Prostate gland (tissue), 2 donors: Measurements from ENCODE around the gene KRT75.

Experiments used
- CTCF ChIP-seq, 4 experiments: fragments of 200-600 bp in 2 of 4; fragments of 450-650 bp in 2 of 4; sonication (generic) in 2 of 4; IDR thresholded peaks; 1 replicate in 3 of 4; 2 replicates in 1 of 4; pipeline ENCODE4 v1.5.1; 2016 to 2019; ENCODE audit warnings: antibody characterized with exemption in 4 of 4, mild to moderate bottlenecking in 2 of 4, moderate library complexity in 2 of 4
- POLR2A ChIP-seq: fragments of 450-650 bp; IDR thresholded peaks from one replicate; pipeline ENCODE4 v1.6.1; 2016; ENCODE audit warnings: antibody characterized with exemption, mild to moderate bottlenecking
- POLR2AphosphoS5 ChIP-seq: sonication (generic); formaldehyde crosslinking; IDR thresholded peaks from one replicate; pipeline ENCODE4 v1.6.1; 2017; ENCODE audit warnings: antibody characterized with exemption

- TF ChIP-seq CTCF (IDR thresholded peaks at IDR 0.05) = no peak
- TF ChIP-seq POLR2AphosphoS5 = no peak
- TF ChIP-seq POLR2A = no peak
These were observed 9.8 kb upstream of the KRT75 start for GRCh38 chr12:52443966-52444365.
